ENCODE results near the gene FBXO42. TPM values are rescaled to one million over a fixed set of nuclear protein-coding genes. Genes with fewer than 3 reads are reported as not detected.

Gene FBXO42
- total and polyA plus RNA-seq, 2 donors (not counting 1 experiment from before 2014, with no cell fraction given): 10.4 to 13.5 TPM

DNA sequence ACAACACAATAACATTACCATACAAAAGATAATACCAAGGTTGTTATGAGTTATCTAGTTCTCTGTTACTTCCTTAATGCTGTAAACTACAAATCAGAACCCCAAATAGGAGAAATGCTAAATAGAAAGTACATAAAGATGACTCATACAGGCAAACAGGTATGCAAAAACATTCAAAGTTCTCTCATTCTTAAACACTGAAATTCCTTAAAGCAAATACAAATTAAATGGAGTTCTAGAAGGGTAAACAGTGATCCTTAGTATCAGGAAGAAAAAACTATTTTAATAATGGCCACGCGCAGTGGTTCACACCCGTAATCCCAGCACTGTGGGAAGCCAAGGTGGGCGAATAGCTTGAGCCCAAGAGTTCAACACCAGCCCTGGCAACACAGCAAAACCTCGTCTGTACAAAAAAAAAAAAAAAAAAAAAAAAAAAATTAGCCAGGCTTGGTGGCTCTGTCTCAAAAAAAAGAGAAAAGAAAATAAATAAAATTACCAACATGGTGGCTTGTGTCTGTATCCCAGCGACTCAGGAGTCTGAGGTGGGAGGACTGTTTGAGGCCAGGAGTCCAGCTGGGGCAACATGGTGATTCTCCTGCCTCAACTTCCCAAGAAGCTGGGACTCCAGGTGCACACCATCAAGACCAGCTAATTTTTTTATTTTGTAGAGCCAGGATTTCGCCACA lies 17.5 kb downstream of the FBXO42 start:
- no peaks in the 10 kb centered on the region for H3K27me3 ChIP-seq (ENCODE audit: control insufficient read depth, insufficient read depth, low read length)

GRCh38 chr1:16326833-16327404 lies 25.4 kb downstream of the FBXO42 start:
- no peak overlapping the region for H3K4me2 ChIP-seq (ENCODE audit: extremely low read depth, insufficient read depth, low read length)
- H3K27me3 ChIP-seq (ENCODE audit: control insufficient read depth, insufficient read depth, low read length): no peaks in the 10 kb centered on the region
- H4K20me1 ChIP-seq (ENCODE audit: control insufficient read depth, extremely low read depth, insufficient read depth, low read length): no peaks in the 10 kb centered on the region
- no peak for TF ChIP-seq EZH2 (IDR thresholded peaks at IDR 0.05; ENCODE audit: low read length, missing control alignments)
- no peaks in the 10 kb centered on the region for H3K36me3 ChIP-seq (ENCODE audit: control insufficient read depth, insufficient read depth, low read length)
- no peak overlapping the region for H3K9ac ChIP-seq (ENCODE audit: insufficient read depth, low read length)
- peaks cover 15% of the 10 kb centered on the region for H3K79me2 ChIP-seq (ENCODE audit: control insufficient read depth, insufficient read depth, low read length)
- H3K4me1 ChIP-seq (ENCODE audit: control insufficient read depth, extremely low read depth, insufficient read depth, low read length): no peaks in the 10 kb centered on the region
- no peak overlapping the region for H2AFZ ChIP-seq (ENCODE audit: low read length)
- no peaks in the 10 kb centered on the region for H3K9me3 ChIP-seq (ENCODE audit: control insufficient read depth, insufficient read depth, low read depth, low read length)
- no peak for DNase-seq (ENCODE audit: low read depth in 2 of 2)
- no peak overlapping the region for H3K4me3 ChIP-seq (replicated peaks in 1 of 4; ENCODE audit: control extremely low read depth in 1 of 4, insufficient read depth in 1 of 4, low read depth in 3 of 4, low read length in 4 of 4)
- H3K27ac ChIP-seq (ENCODE audit: insufficient read depth, low read length): no peak overlapping the region

More for the DNA sequence above, 17.5 kb downstream of the FBXO42 start:
- Histone ChIP-seq H2AFZ (ENCODE audit: low read length) (no peak overlapping the region), H3K4me1 (ENCODE audit: control insufficient read depth, extremely low read depth, insufficient read depth, low read length) (no peaks in the 10 kb centered on the region), H4K20me1 (ENCODE audit: control insufficient read depth, extremely low read depth, insufficient read depth, low read length) (no peaks in the 10 kb centered on the region), H3K36me3 (ENCODE audit: control insufficient read depth, insufficient read depth, low read length) (no peaks in the 10 kb centered on the region), H3K4me2 (ENCODE audit: extremely low read depth, insufficient read depth, low read length) (no peak overlapping the region), H3K9me3 (ENCODE audit: control insufficient read depth, insufficient read depth, low read depth, low read length) (no peaks in the 10 kb centered on the region), H3K27ac (ENCODE audit: insufficient read depth, low read length) (no peak overlapping the region), H3K4me3 (replicated peaks in 1 of 4; ENCODE audit: control extremely low read depth in 1 of 4, insufficient read depth in 1 of 4, low read depth in 3 of 4, low read length in 4 of 4) (no peak overlapping the region), H3K79me2 (ENCODE audit: control insufficient read depth, insufficient read depth, low read length) (peaks cover 28% of the 10 kb centered on the region), H3K9ac (ENCODE audit: insufficient read depth, low read length) (no peak overlapping the region)
- no peak for DNase-seq (ENCODE audit: low read depth in 2 of 2)
- TF ChIP-seq CTCF (conservative IDR thresholded peaks at IDR 0.05 in 1 of 2, IDR thresholded peaks at IDR 0.05 in 1 of 2; ENCODE audit: low read depth in 1 of 2, low read length in 2 of 2) (no peak), EZH2 (IDR thresholded peaks at IDR 0.05; ENCODE audit: low read length, missing control alignments) (no peak)

DNA sequence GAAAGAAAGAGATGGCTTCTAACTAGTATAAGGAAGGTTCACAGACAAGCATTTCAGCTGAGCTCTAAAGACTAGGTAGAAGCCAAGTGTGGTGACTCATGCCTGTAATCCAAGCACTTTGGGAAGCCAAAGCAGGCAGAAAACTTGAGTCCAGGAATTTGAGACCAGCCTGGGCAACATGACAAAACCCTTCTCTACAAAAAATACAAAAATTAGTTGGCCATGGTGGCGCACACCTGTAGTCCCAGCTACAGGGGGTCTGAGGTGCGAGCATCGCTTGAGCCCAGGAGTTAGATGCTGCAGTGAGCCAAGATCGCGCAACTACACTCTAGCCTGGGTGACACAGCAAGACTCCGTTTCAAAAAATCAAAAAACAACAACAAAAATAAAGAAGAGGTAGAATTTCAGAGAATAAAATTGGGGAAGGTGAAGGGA lies 27.8 kb downstream of the FBXO42 start:
- no peak overlapping the region for H3K4me3 ChIP-seq (replicated peaks in 1 of 4; ENCODE audit: control extremely low read depth in 1 of 4, insufficient read depth in 1 of 4, low read depth in 3 of 4, low read length in 4 of 4)
- TF ChIP-seq CTCF (conservative IDR thresholded peaks at IDR 0.05 in 1 of 2, IDR thresholded peaks at IDR 0.05 in 1 of 2; ENCODE audit: low read depth in 1 of 2, low read length in 2 of 2) (no peak), EZH2 (IDR thresholded peaks at IDR 0.05; ENCODE audit: low read length, missing control alignments) (no peak)
- H3K4me2 ChIP-seq (ENCODE audit: extremely low read depth, insufficient read depth, low read length): no peak overlapping the region
- H3K27ac ChIP-seq (ENCODE audit: insufficient read depth, low read length): no peak overlapping the region
- H2AFZ ChIP-seq (ENCODE audit: low read length): no peak overlapping the region
- peaks cover 13% of the 10 kb centered on the region for H3K79me2 ChIP-seq (ENCODE audit: control insufficient read depth, insufficient read depth, low read length)
- no peaks in the 10 kb centered on the region for H3K9me3 ChIP-seq (ENCODE audit: control insufficient read depth, insufficient read depth, low read depth, low read length)
- no peaks in the 10 kb centered on the region for H3K36me3 ChIP-seq (ENCODE audit: control insufficient read depth, insufficient read depth, low read length)
- no peaks in the 10 kb centered on the region for H3K4me1 ChIP-seq (ENCODE audit: control insufficient read depth, extremely low read depth, insufficient read depth, low read length)
- no peaks in the 10 kb centered on the region for H4K20me1 ChIP-seq (ENCODE audit: control insufficient read depth, extremely low read depth, insufficient read depth, low read length)
- H3K27me3 ChIP-seq (ENCODE audit: control insufficient read depth, insufficient read depth, low read length): no peaks in the 10 kb centered on the region
- peak; percentile 82 to 88 for DNase-seq (ENCODE audit: low read depth in 2 of 2)
- no peak overlapping the region for H3K9ac ChIP-seq (ENCODE audit: insufficient read depth, low read length)
